Neural cell (in vitro differentiated cells): ENCODE data around the gene LHFPL4.

ENCODE experiments used
- CTCF ChIP-seq: fragments of 450-650 bp; IDR thresholded peaks from 2 replicates; pipeline ENCODE4 v1.5.1; 2014; ENCODE audit warnings: antibody characterized with exemption, mild to moderate bottlenecking, moderate library complexity; ENCODE audit not compliant: poor library complexity, severe bottlenecking
- EP300 ChIP-seq: fragments of 450-650 bp; conservative IDR thresholded peaks from 2 replicates; pipeline ENCODE4 v1.6.1; 2014; ENCODE audit warnings: antibody characterized with exemption, mild to moderate bottlenecking, moderate library complexity; ENCODE audit not compliant: poor library complexity, severe bottlenecking
- EZH2 ChIP-seq: fragments of 200-600, 300-800 bp; shearing (Covaris generic), sonication (generic); IDR thresholded peaks from 2 replicates; pipeline ENCODE4 v1.6.1; 2014; ENCODE audit warnings: antibody characterized with exemption, low read length, borderline replicate concordance, mild to moderate bottlenecking; ENCODE audit not compliant: insufficient read depth, poor library complexity, severe bottlenecking
- MXI1 ChIP-seq: fragments of 450-650 bp; conservative IDR thresholded peaks from 2 replicates; pipeline ENCODE4 v1.6.1; 2014; ENCODE audit warnings: antibody characterized with exemption, mild to moderate bottlenecking; ENCODE audit not compliant: poor library complexity, severe bottlenecking
- POLR2AphosphoS5 ChIP-seq: IDR thresholded peaks from 2 replicates; pipeline ENCODE4 v1.6.1; 2012
- RAD21 ChIP-seq: fragments of 450-650 bp; conservative IDR thresholded peaks from 2 replicates; pipeline ENCODE4 v1.6.1; 2014; ENCODE audit warnings: antibody characterized with exemption, mild to moderate bottlenecking, moderate library complexity
- REST ChIP-seq: IDR thresholded peaks from 2 replicates; pipeline ENCODE4 v1.6.1; 2012; ENCODE audit warnings: borderline replicate concordance
- SMC3 ChIP-seq: fragments of 450-650 bp; conservative IDR thresholded peaks from 2 replicates; pipeline ENCODE4 v1.6.1; 2014; ENCODE audit warnings: antibody characterized with exemption, mild to moderate bottlenecking, moderate library complexity; ENCODE audit not compliant: poor library complexity
- TAF1 ChIP-seq: IDR thresholded peaks from 2 replicates; pipeline ENCODE4 v1.6.1; 2012; ENCODE audit warnings: low read depth

- TF ChIP-seq CTCF: no peak
- TF ChIP-seq REST: no peak
- TF ChIP-seq TAF1: no peak
- TF ChIP-seq MXI1: no peak
- TF ChIP-seq POLR2AphosphoS5: no peak
- no peak for TF ChIP-seq SMC3
- no peak for TF ChIP-seq EZH2
- no peak for TF ChIP-seq EP300
- TF ChIP-seq RAD21: no peak
Observed at GRCh38 chr3:9485248-9485647, 68.4 kb downstream of the LHFPL4 start.
